DMS 273 (cell line): ENCODE results near the gene ITGAD.
"Not testable (repeated sequence)": the region's sequence is repeated elsewhere in the genome, so short reads cannot be mapped to it uniquely, and the experiment has no call there.

Source experiments
- DNase-seq: peaks from one replicate; lab custom pipeline; 2025; ENCODE audit not compliant: unreplicated experiment; lab: John Stamatoyannopoulos, UW

ITGAD gene

GRCh38 chr16:31429796-31430195, 36.7 kb downstream of the ITGAD start:
- no peak for DNase-seq

- no peak for DNase-seq
Observed at GRCh38 chr16:31430380-31431052, 37.4 kb downstream of the ITGAD start.

- no peak for DNase-seq
Observed at GRCh38 chr16:31435341-31436220, 42.4 kb downstream of the ITGAD start.

GRCh38 chr16:31436221-31437045, 43.3 kb downstream of the ITGAD start:
- no peak for DNase-seq

GRCh38 chr16:31438414-31438813, 45.3 kb downstream of the ITGAD start:
- DNase-seq, result no peak

- DNase-seq, result not testable (repeated sequence)
Observed at GRCh38 chr16:31439023-31439422, 45.9 kb downstream of the ITGAD start.

- no peak for DNase-seq
Observed at GRCh38 chr16:31439519-31439918, 46.4 kb downstream of the ITGAD start.

GRCh38 chr16:31440516-31441184, 47.5 kb downstream of the ITGAD start:
- DNase-seq, result no peak

- no peak for DNase-seq
Observed at GRCh38 chr16:31441956-31442355, 48.8 kb downstream of the ITGAD start.

GRCh38 chr16:31445931-31446330, 52.8 kb downstream of the ITGAD start:
- DNase-seq, result not testable (repeated sequence)

GRCh38 chr16:31451201-31451600, 58.1 kb downstream of the ITGAD start:
- DNase-seq, result no peak

- DNase-seq, result peak; percentile 85
Observed at GRCh38 chr16:31451681-31452351, 58.7 kb downstream of the ITGAD start.

GRCh38 chr16:31452631-31453106, 59.5 kb downstream of the ITGAD start:
- DNase-seq, result peak; percentile 19

GRCh38 chr16:31453255-31454204, 60.4 kb downstream of the ITGAD start:
- peak; percentile 50 for DNase-seq

- DNase-seq, result peak; percentile 60
Observed at GRCh38 chr16:31455601-31456314, 62.6 kb downstream of the ITGAD start.

- DNase-seq, result no peak
Observed at GRCh38 chr16:31456988-31457360, 63.8 kb downstream of the ITGAD start.

GRCh38 chr16:31458073-31458843, 65.1 kb downstream of the ITGAD start:
- DNase-seq, result peak; percentile 69
